ENCODE data around the gene MYO5B.

MYO5B gene

DNA sequence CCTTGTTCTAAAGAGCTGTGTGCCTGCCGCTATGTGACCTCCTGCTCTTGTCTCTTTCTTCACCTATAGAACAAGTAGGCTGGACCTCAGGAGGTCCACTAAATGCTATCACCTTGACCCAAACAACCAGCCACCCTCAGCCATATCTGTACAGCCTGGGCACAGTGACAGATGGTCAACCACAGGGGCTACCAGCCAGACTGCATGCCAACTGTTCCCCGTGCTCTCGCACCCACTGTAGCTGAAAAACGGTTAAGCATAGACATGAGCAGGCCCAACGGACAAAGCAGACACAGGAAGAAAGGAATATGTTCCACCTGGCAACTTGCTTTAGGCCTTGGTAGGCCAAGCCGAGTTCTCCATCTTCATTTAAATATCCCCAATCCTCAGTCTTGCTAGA lies 338.5 kb downstream of the MYO5B start:
- TF ChIP-seq, protein P1, sequence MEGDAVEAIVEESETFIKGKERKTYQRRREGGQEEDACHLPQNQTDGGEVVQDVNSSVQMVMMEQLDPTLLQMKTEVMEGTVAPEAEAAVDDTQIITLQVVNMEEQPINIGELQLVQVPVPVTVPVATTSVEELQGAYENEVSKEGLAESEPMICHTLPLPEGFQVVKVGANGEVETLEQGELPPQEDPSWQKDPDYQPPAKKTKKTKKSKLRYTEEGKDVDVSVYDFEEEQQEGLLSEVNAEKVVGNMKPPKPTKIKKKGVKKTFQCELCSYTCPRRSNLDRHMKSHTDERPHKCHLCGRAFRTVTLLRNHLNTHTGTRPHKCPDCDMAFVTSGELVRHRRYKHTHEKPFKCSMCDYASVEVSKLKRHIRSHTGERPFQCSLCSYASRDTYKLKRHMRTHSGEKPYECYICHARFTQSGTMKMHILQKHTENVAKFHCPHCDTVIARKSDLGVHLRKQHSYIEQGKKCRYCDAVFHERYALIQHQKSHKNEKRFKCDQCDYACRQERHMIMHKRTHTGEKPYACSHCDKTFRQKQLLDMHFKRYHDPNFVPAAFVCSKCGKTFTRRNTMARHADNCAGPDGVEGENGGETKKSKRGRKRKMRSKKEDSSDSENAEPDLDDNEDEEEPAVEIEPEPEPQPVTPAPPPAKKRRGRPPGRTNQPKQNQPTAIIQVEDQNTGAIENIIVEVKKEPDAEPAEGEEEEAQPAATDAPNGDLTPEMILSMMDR (conservative IDR thresholded peaks at IDR 0.05): no peak
- H3K27ac ChIP-seq: no peak overlapping the region

DNA sequence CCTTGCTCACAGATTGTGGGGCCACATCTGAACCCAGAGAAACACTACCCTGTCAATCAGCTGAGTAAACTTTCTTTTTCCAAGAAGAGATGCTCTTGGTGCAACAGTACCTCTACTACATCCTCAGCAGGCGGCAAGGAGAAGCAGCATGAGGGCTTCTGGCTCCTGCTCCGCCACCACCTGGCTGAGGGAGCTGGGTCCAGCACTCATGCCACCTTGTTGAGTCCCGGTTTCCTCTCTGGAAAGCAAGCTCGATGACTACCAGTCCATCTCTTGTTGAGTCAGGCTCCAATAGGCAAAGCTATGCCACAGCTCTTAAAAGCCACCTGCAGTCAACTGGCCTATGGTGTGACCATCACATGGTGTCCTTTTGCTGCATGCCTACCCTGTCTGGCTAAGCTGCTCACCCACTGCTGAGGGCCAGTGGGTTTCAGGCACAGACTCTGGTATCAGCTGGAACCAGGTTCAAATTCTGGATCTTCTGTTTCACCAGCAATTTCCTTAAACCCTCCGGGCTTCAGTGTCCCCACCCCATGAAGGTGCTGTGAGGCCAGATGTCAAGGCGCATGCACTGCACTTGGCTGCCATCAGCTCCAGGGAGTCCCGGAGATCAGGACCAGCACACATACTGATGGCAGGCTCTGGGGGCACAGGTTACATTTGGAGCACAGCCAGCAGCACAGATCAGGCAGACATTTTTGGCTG lies 339.1 kb downstream of the MYO5B start:
- no peak overlapping the region for H3K27ac ChIP-seq
- TF ChIP-seq, protein P1 (conservative IDR thresholded peaks at IDR 0.05): no peak

DNA sequence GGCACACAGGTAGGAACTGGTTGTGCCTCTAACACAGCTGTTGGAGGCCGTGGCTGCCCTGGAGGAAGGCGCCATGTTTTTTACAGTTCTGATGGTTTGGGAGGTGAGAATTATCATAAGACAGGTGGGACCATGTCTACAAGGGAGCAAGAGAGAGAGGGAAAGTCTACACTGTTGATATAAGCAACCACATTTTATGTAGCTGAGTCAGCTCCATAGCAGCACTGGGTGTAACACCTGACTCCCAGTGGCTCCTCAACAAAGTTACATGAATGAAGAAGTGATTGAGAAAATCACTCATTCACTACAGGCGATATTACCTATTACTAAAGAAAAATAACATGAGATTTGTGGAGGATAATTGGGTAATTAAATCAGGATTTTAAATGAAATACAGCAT lies 340.3 kb downstream of the MYO5B start:
- TF ChIP-seq, protein P1 (conservative IDR thresholded peaks at IDR 0.05): no peak
- no peak overlapping the region for H3K27ac ChIP-seq

DNA sequence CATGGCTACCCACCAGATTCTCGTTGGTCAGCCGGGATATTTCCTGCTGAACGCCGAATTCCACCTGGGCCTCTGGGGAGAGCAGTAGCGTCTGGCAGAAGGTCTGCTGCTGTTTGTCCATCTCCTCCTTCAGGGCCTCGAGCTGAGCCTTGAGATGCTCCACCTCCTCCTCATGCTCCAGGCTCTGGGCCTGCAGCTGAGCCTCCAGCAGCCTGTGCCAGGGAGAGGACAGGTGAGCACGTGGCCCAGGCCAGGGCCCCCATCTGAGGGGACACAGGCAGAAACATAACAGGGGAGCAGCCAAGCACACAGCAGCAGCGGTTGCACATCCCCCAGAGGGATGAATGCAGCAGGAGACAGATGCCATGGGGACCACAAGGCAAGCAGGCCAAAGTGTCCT lies 341.5 kb downstream of the MYO5B start:
- TF ChIP-seq, protein P1 (conservative IDR thresholded peaks at IDR 0.05): no peak
- H3K27ac ChIP-seq: no peak overlapping the region

DNA sequence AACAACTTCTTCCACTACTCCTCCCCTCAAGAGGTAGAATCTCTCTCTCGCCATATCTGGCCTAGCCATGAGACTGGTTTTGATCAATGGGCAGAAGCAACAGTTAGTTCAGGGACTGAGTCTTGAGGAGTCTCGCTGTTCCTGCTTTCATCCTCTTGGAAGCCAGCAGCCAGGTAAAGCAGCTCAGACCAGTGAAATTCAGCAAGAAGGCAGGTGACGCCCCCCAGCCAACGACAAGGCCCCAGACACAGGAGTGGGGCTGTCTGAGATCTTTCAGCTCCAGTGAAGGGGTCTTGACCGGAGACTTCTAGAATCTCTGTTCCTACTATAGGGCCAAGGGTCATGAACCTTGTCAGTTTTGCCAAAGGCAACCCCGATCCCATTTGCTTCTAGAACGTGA lies 341.9 kb downstream of the MYO5B start:
- H3K27ac ChIP-seq: no peak overlapping the region
- TF ChIP-seq, protein P1 (conservative IDR thresholded peaks at IDR 0.05): no peak

DNA sequence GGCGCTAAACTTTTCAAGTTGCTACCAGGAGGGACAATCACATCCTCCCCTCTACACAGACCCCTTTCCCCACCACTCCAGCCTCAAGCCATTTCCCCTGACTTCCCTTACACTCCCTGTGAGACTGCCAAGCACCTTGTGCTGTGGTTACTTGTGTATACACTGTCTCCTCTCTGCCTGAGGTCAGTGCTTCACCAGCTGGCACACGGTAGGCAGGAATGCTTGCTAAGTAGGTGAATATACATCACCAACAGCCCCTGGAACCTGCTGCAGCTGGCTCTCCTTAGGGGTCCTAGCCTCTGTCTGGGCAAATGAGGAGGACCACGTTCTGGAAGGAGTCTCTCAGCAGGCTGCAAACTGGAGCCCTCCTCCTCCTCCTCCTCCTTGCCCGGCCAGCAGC lies 343.3 kb downstream of the MYO5B start:
- no peak overlapping the region for H3K27ac ChIP-seq
- TF ChIP-seq, protein P1 (conservative IDR thresholded peaks at IDR 0.05): no peak

DNA sequence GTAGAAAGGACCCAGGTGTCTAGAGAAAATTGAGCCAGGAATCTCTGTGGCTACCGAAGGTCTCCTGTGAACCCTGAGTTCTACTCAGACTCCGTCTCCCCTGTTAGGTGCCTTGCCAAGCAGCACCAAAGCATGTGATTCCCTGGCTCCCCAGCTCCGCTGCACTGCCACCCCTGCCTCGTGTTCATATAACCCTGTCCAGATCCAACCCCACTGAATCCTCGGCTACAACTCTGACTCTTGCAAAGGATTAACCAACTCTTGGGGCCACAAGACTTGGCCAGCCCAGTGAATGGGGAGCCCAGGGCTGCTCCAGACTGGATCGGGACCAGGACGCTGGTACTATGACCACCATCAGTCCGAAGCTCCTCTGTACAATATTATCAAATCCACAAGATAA lies 344.3 kb downstream of the MYO5B start:
- TF ChIP-seq, protein P1 (conservative IDR thresholded peaks at IDR 0.05): no peak

More for the DNA sequence above, 344.3 kb downstream of the MYO5B start:
- no peak overlapping the region for H3K27ac ChIP-seq

Data from VCaP (cell line).